GM19395 (cell line): ENCODE measurements around the gene COLEC12.
"Not testable (repeated sequence)": the region's sequence is repeated elsewhere in the genome, so short reads cannot be mapped to it uniquely, and the experiment has no call there.

Experiments used
- ATAC-seq: cut with Tn5 transposase; IDR thresholded peaks from one replicate; pipeline ENCODE4 v1.9.1; 2021; ENCODE audit warnings: mild to moderate bottlenecking, moderate library complexity; ENCODE audit not compliant: unreplicated experiment

The COLEC12 gene

DNA sequence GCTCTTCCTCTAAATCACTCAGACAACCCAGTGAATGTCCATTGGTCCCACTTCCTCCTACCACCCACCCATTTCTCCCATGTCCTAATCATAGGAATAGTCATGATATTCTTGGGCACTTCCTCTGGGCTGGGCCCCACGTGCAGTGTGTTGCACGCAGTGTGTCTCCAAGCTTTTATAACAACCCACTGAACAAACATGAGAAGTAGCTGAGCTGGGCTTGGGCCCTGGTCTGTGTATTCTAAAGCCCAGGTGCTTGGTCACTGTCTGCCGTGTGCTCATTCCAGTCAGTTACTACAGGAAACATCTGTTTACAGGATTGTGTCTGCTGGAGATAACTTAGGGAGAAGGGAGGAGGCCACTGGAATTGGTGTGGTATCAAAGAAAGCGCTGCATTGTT lies 168.5 kb downstream of the COLEC12 start:
- no peak for ATAC-seq

DNA sequence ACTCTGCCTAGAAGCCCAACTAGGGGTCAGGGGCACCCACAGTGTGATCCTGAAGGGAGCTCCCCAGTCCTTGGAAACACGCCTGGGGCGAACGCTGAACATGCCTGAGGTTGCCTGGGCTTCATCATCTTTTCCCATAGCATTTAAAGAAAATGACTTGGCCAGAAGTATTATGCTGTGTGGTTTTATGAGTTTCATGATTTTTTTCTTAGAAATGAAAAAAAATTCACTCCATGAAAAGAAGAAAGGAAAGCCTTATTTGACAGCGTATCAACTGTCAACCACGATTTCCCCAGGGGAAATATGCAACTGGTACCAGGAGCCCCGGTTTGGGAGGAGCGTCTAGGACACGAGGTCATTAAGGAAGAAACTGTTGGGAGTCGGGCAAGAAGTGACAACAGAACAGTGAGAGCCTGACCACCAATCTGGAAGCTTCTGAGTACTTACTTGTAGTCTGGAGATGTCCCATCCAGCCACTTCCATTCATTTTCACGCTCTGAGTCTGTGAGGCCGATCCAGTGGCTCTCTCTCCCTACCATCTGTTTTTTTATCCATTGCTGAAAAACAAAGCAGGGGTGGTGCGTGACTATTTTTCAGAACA lies 169.2 kb downstream of the COLEC12 start:
- ATAC-seq: no peak

DNA sequence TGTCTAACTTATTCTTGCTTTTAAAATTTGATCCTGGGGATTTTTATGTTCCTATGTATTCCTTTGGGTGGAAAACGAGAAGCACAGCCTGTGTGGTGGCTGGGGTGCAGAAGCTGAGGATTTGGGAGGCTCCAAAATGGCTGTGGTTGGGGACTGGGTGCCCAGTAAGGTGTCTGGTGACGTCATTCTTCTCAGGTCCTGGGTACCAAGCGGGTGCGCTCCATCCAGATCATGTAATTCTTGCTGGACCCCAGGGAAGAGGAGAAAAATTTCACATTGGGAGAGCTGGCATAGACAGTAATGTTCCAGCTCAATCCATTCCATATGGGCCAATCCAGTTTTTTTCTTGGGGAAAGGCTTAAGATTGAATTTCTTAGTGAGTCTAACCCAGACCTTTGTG lies 171.6 kb downstream of the COLEC12 start:
- no peak for ATAC-seq

GRCh38 chr18:326846-327245 lies 173.7 kb downstream of the COLEC12 start:
- no peak for ATAC-seq

DNA sequence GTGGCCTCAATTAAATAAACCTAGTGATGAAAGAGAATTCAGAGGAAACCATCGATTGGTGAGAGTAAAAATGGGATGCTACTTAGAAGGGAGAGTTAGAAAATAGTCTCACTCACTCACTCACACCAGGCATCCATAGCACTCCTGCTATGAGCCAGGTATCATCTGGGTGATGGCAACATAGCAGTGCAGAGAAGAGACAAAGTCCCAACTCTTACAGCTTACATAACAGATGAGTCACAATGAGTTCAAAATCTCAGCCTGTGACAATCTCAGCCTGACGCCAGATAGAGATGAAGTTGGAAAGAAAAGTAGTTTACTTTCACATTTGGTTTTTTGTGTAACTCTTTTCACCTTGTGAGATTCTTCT lies 177.3 kb downstream of the COLEC12 start:
- ATAC-seq: no peak

- peak; percentile 32 for ATAC-seq
Measured at GRCh38 chr18:321865-322467, 178.5 kb downstream of the COLEC12 start.

DNA sequence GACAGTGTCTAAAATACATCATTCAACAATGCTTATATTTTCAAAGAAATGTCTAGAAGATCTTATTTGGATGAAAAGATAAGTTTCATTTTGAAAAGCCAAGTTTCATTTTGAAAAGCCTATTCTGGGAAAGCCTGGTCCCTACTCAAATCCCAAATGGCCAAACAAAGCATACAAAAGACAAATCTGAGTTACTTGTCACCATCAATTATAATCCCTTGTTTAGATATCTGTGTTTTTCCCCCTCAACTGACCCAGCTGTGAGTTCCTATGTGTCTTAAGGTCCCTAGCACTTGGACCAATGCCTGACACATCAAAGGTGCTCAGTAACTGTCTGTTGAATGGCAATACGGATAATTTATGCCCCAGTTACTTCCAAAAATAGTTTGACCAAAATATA lies 180.3 kb downstream of the COLEC12 start:
- no peak for ATAC-seq

DNA sequence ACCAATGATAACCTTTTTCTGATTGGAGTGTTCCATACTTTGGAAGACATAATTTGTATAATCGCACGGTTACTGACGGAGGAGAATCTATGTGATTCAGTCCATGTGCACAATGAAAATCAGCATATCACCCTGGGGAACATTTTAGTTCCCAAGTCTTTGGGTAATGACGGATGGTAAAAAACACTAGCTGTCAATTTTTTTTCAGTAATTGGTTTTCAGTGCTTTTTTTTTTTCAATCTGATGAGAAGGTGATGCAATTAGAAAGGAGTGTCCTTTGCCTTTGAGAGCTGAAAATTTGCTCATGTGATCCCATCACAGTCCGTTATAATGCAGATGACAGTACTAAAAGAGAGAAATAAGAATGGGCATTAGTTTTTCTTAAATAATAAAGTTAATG lies 180.8 kb downstream of the COLEC12 start:
- no peak for ATAC-seq

- no peak for ATAC-seq
Measured at GRCh38 chr18:318791-319291, 181.7 kb downstream of the COLEC12 start.

- no peak for ATAC-seq
Measured at GRCh38 chr18:317618-318017, 182.9 kb downstream of the COLEC12 start.

GRCh38 chr18:316393-316792 lies 184.1 kb downstream of the COLEC12 start:
- no peak for ATAC-seq

DNA sequence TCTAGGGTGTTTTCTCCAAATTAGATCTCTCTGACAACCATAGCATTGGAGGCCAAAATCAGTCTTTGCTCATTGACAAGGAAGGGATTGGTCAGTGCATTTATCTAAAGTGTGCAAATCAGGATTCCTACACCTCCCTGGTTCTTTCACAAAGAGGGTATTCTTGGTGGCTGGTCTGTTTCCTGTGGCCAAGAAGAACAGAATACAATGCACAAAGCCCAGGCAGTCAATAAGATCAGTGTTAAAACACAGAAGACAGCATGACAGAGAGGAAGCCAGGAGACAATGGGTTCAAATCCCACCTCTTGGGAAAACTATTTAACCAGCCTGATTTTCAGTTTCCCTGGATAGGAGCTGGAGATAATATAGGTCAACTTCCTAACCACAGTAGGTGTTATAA lies 186.6 kb downstream of the COLEC12 start:
- ATAC-seq: no peak

GRCh38 chr18:312415-312814 lies 188.1 kb downstream of the COLEC12 start:
- no peak for ATAC-seq

GRCh38 chr18:310042-310441 lies 190.5 kb downstream of the COLEC12 start:
- no peak for ATAC-seq

- ATAC-seq: not testable (repeated sequence)
Measured at GRCh38 chr18:308086-308485, 192.4 kb downstream of the COLEC12 start.

DNA sequence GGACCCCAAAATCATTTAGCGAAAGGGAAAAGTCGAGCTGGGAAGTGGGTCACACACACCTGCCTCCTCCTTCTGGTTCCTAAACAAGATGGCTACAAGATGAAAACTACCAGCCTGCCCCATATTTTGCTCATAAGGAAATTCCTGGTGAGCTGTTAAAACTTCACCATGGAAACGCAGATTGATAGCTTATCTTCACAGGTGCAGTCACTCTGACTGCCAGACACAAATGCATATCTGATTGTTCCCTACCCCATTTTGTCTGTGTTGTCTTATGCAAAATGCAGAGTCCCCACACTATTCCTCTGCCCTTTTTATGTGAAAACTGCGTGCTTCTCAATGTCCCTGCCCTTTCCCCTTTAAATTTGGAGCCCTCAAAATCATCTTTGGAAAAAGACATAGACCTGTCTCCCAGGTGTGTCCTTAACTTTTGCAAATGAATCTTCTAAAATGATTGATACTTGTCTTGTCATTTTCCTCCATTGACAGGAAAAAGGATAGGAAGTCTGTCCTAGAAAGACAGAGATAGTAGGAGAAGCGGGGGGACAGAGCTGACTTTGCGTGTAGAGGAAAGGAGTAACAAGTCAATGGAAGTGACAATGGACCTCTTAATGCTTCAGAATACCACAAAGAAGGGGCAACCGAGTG lies 193.8 kb downstream of the COLEC12 start:
- no peak for ATAC-seq

DNA sequence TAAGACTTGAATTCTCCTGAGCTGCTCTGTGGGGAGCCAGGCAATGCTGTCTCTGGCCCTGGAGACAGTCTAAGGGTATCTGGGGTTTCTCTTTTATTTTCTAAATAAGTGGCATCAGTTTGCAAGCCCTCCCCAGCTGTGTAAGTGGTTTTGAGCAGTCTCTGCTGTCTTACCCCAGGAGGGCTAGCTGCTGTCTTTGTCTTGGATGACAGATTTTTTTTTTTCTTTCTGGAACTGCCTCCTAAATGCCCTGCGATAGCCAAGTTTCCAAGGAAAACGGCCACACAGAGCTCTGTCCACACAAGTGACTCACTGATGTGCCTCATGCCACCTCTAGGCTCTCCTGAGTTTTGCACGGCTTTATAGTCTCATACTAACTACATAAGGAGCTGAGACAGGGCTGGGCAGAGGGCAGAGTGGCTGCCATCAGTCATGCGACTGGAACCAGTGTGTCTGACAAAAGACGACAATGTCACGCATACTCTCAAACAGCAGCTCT lies 195.4 kb downstream of the COLEC12 start:
- no peak for ATAC-seq

- no peak for ATAC-seq
Measured at GRCh38 chr18:303607-304006, 196.9 kb downstream of the COLEC12 start.

DNA sequence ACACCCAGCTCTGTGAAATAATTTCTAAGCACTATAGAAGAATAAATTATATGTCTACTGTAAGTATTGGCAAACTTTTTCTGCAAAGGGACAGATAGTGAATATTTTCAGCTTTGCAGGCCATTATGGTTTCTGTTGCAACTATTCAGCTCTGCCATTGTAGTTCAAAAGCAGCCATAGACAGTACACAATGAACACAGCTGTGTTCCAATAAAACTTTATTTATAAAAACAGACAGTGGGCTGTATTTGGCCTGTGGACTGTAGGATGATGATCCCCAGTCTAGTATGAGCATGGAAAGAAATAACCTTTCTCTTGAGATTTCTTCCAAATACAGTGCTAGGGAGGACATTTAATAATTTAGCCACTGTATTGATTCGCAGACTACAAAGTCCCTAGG lies 197.5 kb downstream of the COLEC12 start:
- no peak for ATAC-seq

DNA sequence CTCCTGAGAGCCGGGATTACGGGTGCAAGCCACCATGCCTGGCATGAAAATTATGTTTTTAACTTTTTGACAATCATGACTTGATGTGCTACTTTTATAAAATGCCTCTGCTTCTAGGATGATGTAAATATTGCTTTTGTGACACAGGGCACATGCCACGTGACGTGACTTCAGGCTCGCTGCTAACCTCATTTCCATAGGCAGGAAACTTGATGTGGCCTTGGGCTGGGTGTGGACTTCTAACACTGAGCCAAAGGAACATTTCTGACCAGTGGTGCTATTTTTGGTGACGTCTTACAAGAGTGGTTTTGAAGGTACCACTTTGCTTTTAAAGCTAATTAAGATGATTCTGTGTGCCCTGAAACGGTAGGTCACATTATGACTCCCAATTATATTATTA lies 198.4 kb downstream of the COLEC12 start:
- ATAC-seq: no peak

- ATAC-seq: no peak
Measured at GRCh38 chr18:297936-298335, 202.6 kb downstream of the COLEC12 start.

DNA sequence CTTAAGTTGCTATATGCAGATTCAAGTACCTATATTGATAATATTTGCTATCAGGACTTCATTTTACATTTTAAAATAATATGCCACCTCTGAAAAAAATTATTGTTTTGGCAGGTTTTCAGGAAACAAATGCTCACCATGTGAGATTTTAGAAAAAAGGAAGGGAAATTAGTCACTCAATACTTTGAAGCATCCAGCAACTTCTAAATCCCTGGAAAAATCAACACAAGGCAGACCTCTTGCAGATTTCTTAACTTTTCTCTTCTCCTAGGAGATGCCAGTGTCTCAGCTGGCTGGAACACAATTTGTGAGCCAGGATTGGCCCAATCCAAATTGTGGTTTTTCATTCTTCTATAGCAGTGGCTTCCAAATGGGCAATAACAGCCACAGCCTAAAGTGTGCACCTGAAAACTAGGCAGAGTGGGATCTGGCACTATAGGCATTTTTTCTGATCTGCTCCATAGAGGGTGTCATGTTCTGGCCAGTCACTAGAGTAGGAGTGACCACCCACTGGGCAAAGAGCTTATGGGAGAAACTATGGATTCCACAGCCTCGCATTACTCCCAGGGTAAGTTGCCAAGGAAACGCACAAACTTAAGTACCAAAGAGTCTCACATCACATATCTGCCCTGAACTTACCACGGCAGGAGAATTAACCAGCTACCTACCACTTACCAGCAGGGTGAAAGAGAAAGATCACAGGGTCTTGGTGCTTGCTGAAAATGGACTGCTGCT lies 204.6 kb downstream of the COLEC12 start:
- ATAC-seq: no peak
